B cell (primary cell): ENCODE results near the gene PRH2.

Experiments used
- EZH2 ChIP-seq: IDR thresholded peaks from 2 replicates; pipeline ENCODE4 v1.6.1; 2012; ENCODE audit warnings: borderline replicate concordance, low read depth, mild to moderate bottlenecking, moderate library complexity, low read length; ENCODE audit not compliant: insufficient read depth, poor library complexity, severe bottlenecking
- TF ChIP-seq, protein P1 (sequence below): fragments of 200-600 bp; IDR thresholded peaks from one replicate; pipeline ENCODE4 v1.8.0; 2022; ENCODE audit warnings: antibody characterized with exemption, mild to moderate bottlenecking

DNA sequence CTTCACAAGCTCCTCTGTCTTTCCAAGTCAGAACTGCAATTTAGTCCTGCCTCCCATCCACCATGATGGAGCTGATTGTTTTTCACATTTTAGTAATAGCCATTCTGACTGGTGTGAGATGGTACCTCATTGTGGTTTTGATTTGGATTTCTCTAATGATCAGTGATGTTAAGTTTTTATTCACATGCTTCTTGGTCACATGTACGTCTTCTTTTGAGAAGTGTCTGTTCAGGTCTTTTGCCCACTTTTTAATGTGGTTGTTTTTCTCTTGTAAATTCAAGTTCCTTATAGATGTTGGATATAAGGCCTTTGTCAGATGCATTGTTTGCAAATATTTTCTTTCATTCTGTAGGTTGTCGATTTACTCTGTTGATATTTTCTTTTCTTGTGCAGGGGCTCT, 14.1 kb downstream of the PRH2 start:
- TF ChIP-seq, protein P1, sequence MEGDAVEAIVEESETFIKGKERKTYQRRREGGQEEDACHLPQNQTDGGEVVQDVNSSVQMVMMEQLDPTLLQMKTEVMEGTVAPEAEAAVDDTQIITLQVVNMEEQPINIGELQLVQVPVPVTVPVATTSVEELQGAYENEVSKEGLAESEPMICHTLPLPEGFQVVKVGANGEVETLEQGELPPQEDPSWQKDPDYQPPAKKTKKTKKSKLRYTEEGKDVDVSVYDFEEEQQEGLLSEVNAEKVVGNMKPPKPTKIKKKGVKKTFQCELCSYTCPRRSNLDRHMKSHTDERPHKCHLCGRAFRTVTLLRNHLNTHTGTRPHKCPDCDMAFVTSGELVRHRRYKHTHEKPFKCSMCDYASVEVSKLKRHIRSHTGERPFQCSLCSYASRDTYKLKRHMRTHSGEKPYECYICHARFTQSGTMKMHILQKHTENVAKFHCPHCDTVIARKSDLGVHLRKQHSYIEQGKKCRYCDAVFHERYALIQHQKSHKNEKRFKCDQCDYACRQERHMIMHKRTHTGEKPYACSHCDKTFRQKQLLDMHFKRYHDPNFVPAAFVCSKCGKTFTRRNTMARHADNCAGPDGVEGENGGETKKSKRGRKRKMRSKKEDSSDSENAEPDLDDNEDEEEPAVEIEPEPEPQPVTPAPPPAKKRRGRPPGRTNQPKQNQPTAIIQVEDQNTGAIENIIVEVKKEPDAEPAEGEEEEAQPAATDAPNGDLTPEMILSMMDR: no peak
- no peak for TF ChIP-seq EZH2
